GM19468 (cell line): ENCODE data around the gene GYS1.

Experiments
- ATAC-seq: cut with Tn5 transposase; IDR thresholded peaks from one replicate; pipeline ENCODE4 v1.9.1; 2021; ENCODE audit warnings: mild to moderate bottlenecking, moderate library complexity, moderate number of reproducible peaks; ENCODE audit not compliant: unreplicated experiment; ENCODE audit errors: extremely low read depth

The GYS1 gene

DNA sequence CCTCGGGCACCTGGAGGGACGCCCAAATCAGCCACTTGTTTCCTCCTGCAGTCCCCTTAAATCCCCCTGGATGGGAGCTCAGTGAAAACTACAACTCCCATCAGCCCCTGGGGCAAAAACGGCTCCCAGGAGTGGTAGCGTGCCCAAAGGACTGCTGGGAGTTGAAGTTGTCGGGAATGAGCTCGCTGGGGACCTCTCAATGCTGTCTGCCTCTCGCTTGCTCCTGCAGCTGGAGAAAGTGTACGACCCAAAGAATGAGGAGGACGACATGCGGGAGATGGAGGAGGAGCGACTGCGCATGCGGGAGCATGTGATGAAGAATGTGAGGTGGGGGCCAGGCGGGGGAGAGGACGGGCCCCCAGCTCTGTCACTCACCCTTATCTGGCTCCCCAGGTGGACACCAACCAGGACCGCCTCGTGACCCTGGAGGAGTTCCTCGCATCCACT is 74.3 kb downstream of the GYS1 start:
- no peak for ATAC-seq
